ENCODE results near the gene LRRC4.

Gene LRRC4

GRCh38 chr7:128074736-128075135, 43.5 kb upstream of the LRRC4 start:
- no peak for TF ChIP-seq CTCF (IDR thresholded peaks at IDR 0.05; ENCODE audit: low read depth, low read length)

GRCh38 chr7:128074336-128074735, 43.1 kb upstream of the LRRC4 start:
- TF ChIP-seq CTCF (IDR thresholded peaks at IDR 0.05; ENCODE audit: low read depth, low read length), result no peak
- no peak overlapping the region for H3K4me3 ChIP-seq (ENCODE audit: low read depth, low read length)

More at GRCh38 chr7:128074736-128075135, 43.5 kb upstream of the LRRC4 start:
- no peak overlapping the region for H3K4me3 ChIP-seq (ENCODE audit: low read depth, low read length)

- no peak overlapping the region for H3K4me3 ChIP-seq (ENCODE audit: low read depth, low read length)
Measured at GRCh38 chr7:128073671-128074310, 42.6 kb upstream of the LRRC4 start.

GRCh38 chr7:128071801-128072200, 40.6 kb upstream of the LRRC4 start:
- no peak overlapping the region for H3K4me3 ChIP-seq (ENCODE audit: low read depth, low read length)
- TF ChIP-seq CTCF (IDR thresholded peaks at IDR 0.05; ENCODE audit: low read depth, low read length), result no peak

More at GRCh38 chr7:128073671-128074310, 42.6 kb upstream of the LRRC4 start:
- no peak for TF ChIP-seq CTCF (IDR thresholded peaks at IDR 0.05; ENCODE audit: low read depth, low read length)

GRCh38 chr7:128071376-128071775, 40.1 kb upstream of the LRRC4 start:
- no peak for TF ChIP-seq CTCF (IDR thresholded peaks at IDR 0.05; ENCODE audit: low read depth, low read length)
- H3K4me3 ChIP-seq (ENCODE audit: low read depth, low read length), result no peak overlapping the region

- H3K4me3 ChIP-seq (ENCODE audit: low read depth, low read length), result no peak overlapping the region
- no peak for TF ChIP-seq CTCF (IDR thresholded peaks at IDR 0.05; ENCODE audit: low read depth, low read length)
Measured at GRCh38 chr7:128069373-128070364, 38.4 kb upstream of the LRRC4 start.

GRCh38 chr7:128068785-128069184, 37.5 kb upstream of the LRRC4 start:
- no peak for TF ChIP-seq CTCF (IDR thresholded peaks at IDR 0.05; ENCODE audit: low read depth, low read length)
- H3K4me3 ChIP-seq (ENCODE audit: low read depth, low read length), result no peak overlapping the region
